Esophagus muscularis mucosa (tissue), 3 donors: ENCODE measurements around the gene KRT7.

Source experiments
- POLR2AphosphoS5 ChIP-seq, 2 donors: sonication (generic); formaldehyde crosslinking; IDR thresholded peaks; one replicate each; pipeline ENCODE4 v1.6.1; 2017; ENCODE audit warnings: antibody characterized with exemption in 2 of 2
- TF ChIP-seq, protein P1 (sequence below), 3 experiments: fragments of 200-600 bp in 2 of 3; fragments of 450-650 bp in 1 of 3; sonication (generic) in 2 of 3; IDR thresholded peaks; one replicate each; pipeline ENCODE4 v1.5.1; 2017 to 2019; ENCODE audit warnings: antibody characterized with exemption in 3 of 3, mild to moderate bottlenecking in 2 of 3, moderate library complexity in 1 of 3

DNA sequence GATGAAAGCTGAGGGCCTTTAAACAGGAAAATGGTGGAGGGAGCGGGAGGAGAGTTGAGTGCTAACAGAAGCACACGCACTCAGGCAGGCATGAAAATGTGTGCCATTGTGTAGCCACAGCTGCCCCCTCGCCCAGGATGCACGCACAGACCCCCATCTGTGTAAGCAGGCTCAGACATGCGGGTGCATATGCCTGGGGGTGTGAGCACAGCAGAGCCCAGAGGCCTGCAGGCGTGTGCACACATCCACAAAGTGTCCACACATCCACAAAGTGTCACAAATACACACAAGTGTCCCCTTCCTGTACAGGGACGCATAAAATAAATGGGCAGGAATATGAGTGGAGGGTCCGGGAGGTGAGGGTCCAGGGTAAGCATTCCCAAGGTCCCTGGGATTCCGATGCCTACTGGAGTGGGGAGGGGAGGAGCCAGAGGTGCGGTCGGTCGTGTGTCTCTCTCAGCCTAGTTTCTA, 805 bp upstream of the KRT7 start:
- TF ChIP-seq, protein P1, sequence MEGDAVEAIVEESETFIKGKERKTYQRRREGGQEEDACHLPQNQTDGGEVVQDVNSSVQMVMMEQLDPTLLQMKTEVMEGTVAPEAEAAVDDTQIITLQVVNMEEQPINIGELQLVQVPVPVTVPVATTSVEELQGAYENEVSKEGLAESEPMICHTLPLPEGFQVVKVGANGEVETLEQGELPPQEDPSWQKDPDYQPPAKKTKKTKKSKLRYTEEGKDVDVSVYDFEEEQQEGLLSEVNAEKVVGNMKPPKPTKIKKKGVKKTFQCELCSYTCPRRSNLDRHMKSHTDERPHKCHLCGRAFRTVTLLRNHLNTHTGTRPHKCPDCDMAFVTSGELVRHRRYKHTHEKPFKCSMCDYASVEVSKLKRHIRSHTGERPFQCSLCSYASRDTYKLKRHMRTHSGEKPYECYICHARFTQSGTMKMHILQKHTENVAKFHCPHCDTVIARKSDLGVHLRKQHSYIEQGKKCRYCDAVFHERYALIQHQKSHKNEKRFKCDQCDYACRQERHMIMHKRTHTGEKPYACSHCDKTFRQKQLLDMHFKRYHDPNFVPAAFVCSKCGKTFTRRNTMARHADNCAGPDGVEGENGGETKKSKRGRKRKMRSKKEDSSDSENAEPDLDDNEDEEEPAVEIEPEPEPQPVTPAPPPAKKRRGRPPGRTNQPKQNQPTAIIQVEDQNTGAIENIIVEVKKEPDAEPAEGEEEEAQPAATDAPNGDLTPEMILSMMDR (IDR thresholded peaks at IDR 0.05) = no peak
- no peak for TF ChIP-seq POLR2AphosphoS5 (IDR thresholded peaks at IDR 0.05)
